GM21447 (cell line): ENCODE data around the gene DMRTC2.

Source experiments
- ATAC-seq: cut with Tn5 transposase; IDR thresholded peaks from one replicate; pipeline ENCODE4 v1.9.1; 2021; ENCODE audit not compliant: unreplicated experiment

The DMRTC2 gene

DNA sequence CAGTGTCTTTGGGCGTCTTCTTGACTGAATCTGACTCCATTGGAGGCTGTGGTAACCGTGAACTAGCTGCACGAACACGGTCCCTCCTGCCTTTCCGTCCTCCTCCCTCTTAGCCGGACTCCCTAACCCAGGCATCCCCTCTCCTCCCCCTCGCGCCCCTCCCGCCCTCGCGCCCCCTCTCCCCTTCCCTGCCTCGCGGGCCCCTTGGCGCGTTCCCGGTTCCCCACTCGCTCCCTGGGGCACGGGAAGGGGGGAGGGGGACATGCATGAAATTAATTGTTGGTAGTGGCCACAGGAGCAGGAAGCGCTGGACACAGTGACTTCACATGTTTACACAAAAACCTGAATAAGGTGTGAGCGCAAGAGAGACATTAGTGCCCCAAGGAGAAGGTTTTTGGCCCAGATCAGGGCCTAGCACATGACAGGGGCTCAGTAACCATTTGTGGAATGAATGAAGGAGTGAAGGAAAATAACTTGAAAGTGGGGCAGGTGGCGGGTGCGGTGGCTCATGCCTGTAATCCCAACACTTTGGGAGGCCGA, 279 bp downstream of the DMRTC2 start:
- no peak for ATAC-seq

DNA sequence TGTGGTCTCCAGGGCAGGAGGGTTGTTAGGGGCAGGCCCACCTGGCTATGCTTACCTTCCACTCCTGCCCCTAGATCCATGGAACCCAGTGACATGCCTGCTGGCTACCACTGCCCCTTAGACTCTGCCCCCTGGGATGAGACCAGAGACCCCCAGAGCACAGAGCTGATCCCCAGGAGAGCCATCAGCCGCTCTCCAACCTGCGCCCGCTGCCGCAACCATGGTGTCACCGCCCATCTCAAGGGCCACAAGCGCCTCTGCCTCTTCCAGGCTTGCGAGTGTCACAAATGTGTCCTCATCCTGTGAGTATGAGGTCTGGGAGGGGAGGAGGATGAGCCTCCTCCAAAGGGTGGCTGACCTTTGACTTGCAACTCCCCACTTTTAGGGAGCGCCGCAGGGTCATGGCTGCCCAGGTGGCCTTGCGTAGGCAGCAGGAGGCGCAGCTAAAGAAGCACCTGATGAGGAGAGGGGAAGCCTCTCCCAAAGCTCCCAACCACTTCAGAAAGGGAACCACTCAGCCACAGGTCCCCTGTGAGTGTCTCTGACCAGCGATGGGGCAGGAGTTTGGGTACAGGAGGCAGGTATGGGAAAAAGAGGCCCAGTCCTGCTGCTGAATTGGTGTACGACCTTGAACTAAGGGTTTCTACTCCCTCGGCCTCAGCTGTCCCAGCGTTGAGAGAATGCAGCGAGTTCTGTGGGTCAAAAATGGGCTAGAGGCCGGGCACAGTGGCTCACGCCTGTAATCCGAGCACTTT, 2.7 kb downstream of the DMRTC2 start:
- ATAC-seq = no peak

DNA sequence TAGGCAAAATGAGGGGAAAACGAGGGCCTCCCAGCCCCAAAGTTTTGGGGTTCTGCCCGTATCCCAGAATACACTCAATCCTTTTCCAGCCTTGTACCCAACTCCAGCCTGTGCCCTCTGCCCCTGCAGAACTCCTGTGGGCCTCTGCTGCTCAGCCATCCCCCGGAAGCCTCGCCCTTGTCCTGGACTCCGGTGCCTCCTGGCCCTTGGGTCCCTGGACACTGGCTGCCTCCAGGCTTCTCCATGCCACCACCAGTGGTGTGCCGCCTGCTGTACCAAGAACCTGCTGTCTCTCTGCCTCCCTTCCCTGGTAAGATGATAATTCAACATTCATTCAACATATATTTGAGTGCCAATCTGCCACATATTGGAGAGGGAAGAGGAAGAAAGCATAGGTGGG, 3.8 kb downstream of the DMRTC2 start:
- no peak for ATAC-seq

DNA sequence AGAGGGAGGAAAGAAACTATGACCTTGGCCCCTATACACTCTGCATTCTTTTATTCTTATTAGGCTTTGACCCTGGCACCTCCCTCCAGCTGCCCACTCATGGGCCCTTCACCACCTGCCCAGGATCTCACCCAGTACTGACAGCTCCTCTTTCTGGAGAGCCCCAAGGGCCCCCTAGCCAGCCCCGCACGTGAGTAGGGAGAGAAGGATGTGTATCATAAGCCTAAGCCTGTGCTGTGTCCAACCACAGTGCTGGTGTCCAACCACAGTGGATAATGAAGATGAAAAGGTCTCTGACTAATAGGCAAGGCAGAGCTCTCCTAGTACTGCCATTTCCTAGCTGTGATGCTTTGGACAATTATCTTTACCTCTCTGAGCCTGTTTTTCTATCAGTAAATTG, 4.2 kb downstream of the DMRTC2 start:
- no peak for ATAC-seq

DNA sequence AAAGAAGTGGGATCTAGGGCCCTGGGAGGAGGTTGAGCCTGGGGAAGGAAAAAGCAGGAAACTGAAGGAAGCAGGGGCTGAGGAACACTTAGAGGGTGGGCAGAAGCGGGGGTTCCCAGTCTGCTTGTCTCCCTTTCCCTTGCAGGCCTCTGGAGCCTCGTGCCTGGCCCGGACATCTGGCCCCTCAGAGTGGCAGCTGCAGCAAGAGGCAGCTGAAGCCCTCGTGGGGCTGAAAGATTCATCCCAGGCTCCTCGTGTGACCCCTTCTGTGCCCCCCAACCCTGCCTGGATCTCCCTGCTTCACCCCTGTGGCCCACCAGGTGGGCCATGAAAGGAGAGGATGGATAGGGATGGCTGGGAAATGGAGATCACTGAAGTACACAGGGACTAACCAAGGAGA, 5.5 kb downstream of the DMRTC2 start:
- no peak for ATAC-seq

DNA sequence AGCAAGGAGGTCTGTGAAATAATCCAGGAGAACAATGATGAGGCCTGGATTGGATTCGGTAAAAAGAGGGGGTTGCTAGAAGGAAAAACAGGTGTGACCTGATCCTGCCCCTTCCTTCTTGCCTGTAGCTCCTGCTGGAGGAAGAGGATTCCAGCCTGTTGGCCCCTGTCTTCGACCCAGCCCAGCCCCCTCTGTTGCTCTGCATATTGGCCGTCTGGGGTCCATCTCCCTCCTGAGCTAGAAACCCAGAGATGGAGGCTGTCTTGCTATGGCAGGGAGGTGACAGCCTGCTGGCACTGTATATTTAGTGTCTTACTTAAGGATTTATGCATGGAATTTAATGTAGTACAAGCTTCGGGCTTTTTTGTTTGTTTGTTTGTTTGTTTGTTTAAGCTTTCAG, 6.6 kb downstream of the DMRTC2 start:
- ATAC-seq = no peak

DNA sequence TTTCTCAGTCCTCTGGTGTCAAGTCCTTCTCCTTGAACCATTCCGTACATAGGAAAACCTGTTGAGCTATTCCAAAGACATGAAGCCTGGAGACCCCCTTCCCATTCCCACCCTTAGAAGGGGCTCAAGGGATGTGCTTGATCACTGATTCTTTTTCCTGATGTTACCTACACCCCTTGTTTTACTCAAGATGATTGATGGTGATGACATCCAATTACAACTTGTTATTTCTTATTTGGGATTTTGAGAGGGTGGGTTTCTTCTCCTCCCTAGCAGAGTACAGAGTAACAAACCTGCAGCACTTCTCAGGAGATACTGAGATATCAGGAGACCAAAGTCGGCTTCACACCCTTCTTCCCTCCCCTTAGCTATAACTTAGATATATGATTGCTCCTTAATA, 8.5 kb downstream of the DMRTC2 start:
- no peak for ATAC-seq

DNA sequence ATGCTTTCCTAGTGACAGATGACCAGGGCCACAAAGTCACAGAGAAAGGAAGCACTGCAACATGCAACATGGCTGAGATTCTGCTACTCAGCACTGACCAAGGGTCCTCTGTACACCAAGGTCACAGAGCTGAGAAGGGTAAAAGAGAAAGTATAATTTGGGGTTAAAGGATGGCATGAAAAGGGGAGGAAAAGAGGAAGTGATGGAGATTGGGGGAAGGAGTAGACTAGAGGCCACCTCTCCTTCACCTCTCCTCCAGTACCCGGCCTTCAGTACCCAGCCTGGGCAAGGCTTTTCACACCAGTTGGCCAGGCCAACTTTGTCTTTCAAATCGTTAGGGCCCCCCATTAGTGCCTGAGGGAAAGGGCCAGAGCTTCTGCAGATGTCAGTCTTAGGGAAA, 8.9 kb downstream of the DMRTC2 start:
- ATAC-seq = no peak

DNA sequence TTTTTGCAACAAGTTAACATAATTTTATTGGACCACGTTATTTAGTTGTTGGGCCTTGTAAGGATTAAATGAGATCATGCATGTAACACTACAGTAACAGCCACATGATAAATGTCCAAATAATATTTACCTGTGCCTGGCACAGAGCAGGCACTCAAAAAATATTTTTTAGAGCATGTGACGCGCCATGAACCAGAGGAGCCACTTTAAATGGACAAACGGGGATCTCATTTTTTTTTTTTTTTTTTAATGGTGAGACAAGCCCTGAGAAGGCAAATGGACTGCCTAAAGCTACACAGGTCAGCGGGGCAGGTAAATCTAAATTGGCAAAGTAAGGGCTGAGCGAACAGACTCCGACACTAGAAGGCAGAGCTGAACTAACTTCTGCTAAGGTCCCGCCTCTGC, 14.4 kb downstream of the DMRTC2 start:
- ATAC-seq = no peak

DNA sequence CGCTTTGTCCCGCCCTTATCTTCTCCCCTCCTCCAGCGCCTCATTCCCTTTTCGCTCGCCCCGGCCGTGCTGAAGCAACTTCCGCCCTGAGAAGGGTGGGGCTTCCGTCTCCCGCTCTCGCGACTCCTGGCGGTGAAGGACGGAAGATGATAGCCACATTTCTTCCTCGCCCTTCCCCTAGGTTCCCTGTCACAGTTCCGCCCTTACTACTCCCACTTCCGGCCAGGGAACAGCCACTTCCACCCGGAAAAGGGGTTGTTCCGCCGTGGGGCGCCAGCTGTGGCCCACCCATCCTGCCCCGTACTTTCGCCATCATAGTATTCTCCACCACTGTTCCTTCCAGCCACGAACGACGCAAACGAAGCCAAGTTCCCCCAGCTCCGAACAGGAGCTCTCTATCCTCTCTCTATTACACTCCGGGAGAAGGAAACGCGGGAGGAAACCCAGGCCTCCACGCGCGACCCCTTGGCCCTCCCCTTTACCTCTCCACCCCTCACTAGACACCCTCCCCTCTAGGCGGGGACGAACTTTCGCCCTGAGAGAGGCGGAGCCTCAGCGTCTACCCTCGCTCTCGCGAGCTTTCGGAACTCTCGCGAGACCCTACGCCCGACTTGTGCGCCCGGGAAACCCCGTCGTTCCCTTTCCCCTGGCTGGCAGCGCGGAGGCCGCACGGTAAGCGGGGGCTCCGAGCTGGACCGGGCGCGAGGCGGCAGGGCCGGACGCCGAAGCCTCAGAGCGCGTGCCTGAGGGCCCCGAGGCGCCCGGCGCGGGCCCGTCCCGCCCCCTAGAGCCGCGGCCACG, 15.0 kb downstream of the DMRTC2 start, which contains the start of gene RPS19:
Gene RPS19 (plus strand): TSS at position 638 of the 801 bp plus-strand sequence. CDS start 520 bp downstream, outside the sequence.
- ATAC-seq = peak; percentile 81

DNA sequence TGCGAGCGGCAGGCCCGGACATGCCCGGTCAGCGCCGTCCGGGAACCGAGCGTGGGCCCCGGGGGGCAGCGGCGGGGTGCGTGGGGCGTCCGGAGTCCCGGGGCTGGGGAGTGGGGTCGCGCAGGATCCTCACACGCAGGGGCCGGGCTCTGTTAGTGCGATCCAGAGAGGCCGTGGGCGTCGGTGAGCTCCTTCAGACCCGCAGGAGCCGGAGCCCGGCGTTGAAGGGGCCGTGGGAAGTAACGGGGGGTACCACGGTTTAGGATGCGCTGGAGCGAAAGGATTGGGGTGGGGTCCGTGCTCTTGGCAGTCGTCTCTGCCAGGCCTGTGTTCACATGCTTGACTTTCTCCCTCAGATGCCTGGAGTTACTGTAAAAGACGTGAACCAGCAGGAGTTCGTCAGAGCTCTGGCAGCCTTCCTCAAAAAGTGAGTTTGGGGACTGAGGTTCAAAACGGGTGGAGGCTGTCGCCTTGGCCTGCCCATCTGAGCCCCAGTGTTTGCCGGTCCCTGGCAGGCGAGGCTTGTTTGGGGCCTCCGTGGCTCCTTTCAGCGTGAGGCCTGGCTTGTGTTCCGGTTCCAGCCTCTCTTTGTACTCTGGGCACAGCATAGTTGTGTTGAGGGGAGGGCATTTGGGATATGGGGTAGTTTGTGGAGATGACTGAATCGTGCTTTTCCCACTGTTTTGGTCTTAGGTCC, 15.7 kb downstream of the DMRTC2 start:
- peak; percentile 21 for ATAC-seq

DNA sequence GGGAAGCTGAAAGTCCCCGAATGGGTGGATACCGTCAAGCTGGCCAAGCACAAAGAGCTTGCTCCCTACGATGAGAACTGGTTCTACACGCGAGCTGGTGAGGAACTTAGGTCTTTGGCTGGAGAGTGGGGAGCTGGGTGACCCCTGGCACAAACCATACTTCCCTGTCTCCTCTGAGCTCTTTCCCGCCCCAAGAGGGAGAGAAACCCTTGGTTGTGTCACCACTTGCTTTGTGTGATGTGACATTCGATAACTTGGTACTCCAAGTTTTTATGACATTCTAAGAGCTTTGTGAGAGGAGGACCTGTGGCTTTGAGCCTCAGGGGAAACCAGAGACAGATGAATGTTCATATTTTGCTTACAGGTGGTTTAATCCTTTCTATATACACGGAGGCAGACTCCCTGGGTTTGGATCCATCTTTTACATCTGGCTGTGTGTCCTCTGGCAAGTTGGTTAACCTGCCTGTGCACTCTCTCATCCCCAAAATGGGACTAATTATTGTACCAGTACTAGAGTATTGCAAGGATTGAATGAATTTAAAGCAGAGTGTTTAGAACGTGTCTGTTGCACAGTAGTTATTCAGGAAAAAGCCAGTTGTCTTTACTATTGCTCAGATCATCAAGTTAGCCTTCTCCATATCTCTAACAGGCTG, 16.4 kb downstream of the DMRTC2 start:
- no peak for ATAC-seq

DNA sequence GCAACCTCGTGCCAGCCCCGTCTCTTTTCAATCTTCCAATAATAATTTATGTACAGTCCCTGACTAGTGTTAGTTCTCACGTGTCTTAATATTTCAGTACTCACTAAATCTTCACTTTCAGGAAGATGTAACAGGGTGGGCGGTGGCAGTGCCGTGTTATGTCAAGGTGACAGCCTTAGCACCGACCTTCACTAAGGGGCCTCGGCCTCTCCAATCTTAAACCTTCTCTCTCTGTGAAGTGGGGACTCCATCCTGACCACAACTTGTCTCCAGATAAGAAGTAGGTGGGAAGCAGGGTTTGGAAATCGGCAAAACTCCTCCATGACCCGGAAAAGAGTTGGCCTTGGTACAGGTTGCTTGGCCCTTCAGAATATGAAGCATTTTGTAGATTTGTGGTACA, 17.0 kb downstream of the DMRTC2 start:
- no peak for ATAC-seq

DNA sequence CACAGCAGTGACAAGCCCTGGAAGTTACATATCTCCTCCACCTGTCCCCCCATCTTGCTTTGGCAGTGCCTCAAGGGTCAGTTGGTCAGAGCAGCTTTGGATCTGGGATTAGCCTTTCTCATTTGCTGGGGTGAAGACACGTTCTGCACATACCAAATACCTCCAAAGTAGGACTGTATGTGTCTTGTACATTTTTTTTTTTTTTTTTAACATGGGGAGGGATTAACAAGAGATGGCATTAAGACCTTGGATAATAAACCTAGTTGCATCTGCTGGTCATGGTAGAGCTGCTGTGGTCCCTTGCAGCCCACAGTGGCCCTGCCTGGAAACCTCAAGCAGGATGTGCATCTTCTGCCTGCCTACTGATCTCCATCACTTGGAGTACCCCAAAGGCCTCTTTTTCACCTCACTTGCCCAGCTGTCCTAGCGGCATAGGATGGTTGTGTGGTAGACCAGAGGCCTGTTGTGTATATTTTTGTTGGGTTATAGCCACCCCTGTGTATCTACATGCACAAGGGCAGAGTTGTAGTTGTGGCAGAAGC, 17.7 kb downstream of the DMRTC2 start:
- ATAC-seq = no peak

DNA sequence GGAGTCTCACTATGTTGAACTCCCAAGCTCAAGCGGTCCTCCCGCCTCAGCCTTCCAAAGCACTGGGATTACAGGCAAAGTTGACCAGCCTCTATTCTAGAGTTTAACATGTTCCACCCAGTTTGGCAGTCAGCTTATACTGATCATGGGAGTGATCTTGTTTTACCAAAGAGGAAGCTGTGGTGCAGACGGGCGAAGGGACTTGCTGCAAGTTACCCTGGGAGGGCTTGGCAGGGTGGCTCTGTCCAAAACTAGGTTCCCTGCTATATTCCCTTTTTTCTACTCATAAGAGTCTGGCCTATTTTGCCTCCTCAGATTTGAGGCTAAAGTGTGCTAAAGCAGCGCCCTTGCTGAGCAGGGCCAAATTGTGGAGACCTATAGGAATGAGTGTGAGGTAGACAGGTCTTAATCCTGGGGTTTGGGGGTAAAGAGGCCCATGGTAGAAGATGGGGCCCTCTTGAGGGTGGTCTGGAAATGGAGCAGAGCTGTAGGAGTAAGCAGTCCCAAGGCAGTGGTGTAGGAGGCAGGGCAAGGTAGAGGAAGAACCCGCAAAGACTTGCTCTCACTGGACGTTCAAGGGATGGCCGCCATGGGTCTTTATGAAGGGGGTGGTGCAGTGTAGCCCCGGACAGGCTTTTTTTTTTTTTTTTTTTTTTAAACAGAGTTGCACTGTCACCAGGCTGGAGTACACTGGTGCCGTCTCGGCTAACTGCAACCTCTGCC, 18.5 kb downstream of the DMRTC2 start:
- ATAC-seq = no peak

DNA sequence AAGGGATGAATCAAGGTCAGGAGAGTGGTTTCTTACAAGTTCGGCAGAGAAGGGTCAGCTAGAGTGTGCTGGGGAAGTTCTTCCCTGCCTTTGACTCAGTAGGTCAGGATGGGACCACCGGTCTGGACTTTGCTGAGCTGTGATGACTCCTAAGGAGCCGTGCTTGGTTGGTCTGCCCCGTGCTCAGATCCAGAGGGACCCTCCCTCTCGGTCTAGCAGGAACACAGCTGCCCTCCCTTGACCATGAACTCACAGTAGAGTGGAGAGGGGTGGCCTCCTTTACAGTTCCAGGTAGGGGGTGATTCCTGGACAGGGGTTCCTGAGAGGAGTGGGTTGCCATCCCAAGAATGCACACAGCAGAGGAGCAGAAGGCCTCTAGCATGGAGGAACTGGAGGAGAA, 19.5 kb downstream of the DMRTC2 start:
- no peak for ATAC-seq

DNA sequence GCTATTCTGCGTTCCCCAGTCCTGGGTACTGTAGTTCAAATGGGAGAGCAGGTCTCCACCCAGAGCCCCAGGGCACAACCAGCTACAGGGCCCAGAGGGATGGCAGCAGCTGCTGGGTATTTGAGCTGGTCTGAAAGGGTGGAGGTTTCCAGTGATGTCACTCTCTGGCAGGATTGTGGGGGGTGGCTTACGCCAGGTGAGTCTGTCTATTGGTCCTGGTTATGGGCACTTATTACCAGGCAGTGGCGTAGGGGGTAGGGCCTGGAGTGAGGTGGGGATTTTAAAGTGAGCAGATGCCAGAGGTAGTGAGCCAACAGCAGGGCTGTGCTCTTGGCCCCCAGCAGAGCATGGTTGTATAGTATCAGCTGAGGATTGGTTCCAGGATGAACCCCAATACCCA, 21.4 kb downstream of the DMRTC2 start:
- no peak for ATAC-seq

DNA sequence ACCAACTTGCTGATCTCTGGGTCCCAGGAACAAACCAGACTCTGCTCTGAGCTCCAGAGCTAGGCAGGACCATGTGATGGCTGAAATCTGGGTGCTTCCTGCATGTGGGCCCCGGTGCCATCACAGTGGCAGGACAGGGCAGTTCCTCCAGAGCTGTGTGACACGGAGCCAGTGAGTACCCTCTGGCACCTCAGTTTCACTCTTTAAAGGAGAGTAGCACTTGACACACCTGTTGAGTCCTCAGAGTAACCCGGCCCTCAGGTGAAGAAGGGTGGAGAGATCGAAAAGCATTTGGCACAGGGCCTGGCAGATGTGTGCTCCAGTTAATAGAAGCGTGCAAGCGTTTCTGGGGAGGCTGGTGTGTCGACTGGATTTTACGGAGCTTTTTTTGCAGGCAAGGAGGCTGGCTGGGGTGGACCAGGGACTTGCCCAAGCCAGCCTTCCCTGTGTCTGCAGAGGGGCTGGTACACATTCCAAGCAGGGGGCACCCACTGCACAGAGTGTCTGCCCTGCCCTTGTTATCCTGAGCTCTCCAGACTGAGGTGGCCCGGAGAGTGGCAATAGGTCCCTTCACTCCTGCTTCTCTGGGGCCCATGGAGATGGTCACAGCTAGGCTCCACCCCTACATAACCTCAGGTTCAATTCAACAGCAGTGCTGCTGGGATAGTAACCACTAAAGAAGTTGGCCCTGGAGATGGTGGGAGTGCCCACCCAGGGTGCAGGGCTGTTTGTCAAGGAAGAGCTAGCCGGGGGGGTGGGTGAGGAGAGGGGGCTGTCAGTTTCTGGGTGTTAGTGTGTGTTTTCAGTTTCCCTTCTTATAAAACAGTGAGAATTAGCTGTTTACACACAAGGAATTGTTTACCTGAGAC, 23.5 kb downstream of the DMRTC2 start:
- no peak for ATAC-seq

DNA sequence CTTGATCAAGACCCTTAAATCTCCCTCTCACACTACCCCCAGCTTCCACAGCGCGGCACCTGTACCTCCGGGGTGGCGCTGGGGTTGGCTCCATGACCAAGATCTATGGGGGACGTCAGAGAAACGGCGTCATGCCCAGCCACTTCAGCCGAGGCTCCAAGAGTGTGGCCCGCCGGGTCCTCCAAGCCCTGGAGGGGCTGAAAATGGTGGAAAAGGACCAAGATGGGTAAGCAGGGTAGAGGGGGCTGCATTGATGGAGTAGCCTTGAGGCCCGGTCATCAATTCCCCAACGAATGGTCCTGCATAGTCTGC, 24.1 kb downstream of the DMRTC2 start:
- no peak for ATAC-seq
